HG02642 (cell line): ENCODE measurements around the gene CARD14.
"Not testable (repeated sequence)": the region's sequence is repeated elsewhere in the genome, so short reads cannot be mapped to it uniquely, and the experiment has no call there.

Experiments
- ATAC-seq: cut with Tn5 transposase; IDR thresholded peaks from one replicate; pipeline ENCODE4 v1.9.1; 2021; ENCODE audit warnings: mild to moderate bottlenecking; ENCODE audit not compliant: unreplicated experiment, poor library complexity

CARD14 gene

DNA sequence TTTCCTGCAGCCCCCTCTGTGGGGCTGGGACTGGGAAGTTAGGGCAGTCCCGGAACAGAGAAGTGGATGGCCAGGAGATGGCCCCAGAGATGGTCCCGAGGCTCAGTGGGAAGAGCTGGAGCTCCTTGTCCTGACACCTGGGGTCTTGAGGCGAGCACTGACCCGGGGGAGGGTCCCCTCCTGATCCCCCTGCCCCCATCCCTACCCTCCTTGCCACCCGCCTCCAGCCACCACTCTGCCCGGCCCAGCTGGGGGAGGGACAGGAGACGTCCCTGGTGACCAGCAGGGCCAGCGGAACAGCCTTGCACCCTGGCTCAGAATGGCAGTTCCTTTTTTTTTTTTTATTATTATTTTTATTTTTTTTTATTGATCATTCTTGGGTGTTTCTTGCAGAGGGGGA lies 76.9 kb downstream of the CARD14 start:
- no peak for ATAC-seq

GRCh38 chr17:80247561-80247960 lies 77.7 kb downstream of the CARD14 start:
- no peak for ATAC-seq

GRCh38 chr17:80248001-80248893 lies 78.4 kb downstream of the CARD14 start:
- no peak for ATAC-seq

DNA sequence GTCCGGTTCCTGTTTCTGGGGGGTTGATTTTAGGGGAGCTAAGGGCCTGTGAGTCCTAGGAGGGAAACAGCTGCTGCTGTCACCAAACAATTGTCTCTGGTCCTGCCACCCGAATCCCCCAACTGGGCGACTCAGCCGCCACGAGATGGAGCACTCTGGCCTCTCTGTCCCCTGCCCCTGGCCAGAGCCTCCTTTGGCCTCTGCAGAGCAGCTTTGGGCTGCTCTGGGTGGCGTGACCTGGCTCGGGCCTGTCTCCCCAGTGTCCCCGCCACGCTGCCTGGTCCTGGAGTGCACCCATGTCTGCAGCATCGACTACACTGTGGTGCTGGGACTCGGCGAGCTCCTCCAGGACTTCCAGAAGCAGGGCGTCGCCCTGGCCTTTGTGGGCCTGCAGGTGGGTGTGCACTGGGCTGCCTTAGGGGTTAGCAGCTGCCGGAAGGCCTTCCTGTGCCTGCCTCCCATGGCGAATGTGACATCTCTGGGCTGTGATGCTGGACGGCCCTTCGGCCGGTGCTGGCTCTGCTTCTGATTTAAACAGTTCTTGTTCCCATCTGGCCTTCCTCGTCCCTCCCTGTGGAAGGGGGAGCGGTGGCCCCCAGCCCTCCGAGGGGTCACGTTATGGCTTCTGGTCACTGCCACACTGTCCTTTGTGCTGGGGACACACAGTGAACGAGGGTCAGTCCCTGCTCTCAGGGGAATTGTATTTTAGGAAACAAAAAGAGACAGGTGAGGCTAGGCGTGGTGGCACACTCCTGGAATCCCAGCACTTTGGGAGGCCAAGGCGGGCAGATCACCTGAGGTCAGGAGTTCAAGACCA lies 79.3 kb downstream of the CARD14 start:
- ATAC-seq, result no peak

- ATAC-seq, result no peak
These were observed 82.1 kb downstream of the CARD14 start for GRCh38 chr17:80251966-80252365.

DNA sequence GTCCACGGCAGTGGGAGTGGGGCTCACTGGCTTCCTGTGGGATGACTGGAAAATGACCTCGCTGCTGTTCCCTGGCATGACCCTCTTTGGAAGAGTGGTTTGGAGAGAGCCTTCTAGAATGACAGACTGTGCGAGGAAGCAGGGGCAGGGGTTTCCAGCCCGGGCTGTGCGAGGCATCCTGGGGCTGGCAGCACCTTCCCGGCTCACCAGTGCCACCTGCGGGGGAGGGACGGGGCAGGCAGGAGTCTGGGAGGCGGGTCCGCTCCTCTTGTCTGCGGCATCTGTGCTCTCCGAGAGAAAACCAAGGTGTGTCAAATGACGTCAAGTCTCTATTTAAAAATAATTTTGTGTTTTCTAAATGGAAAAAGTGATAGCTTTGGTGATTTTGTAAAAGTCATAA lies 83.0 kb downstream of the CARD14 start:
- ATAC-seq, result no peak

DNA sequence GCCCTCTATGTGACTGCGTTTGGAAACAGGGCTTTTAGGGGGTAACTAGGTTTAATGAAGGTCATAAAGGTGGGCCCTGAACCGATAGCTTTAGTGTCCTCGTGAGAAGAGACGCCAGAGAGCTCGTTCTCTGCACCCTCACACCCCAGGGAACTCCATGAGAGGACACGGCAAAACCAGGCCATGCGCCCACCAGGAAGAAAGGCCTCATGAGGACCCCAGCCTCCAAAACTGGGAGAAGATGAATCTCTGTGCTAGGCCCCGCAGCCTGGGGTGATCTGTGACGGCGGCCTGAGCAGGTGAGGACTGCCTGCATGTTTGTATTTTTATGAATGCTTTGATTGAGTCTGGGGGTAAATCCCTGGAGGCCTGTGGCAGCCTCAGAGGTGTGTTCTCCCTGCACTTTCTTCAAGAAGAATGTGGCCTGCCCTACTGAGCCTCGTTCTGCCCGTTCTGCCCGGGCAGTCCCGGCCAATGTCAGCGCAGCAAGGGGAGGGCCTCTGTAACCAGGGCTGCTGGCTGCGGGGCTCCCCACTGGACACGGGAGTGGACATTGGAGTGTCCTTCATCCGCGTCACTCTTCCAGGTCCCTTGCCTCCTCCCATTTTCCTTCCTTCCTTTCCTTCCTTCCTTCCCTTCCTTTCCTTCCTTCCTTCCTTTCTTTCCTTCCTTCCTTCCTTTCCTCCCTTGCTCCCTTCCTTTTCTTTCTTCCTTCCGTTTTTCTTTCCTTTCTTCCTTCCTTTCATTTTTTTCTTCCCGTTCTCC lies 84.0 kb downstream of the CARD14 start:
- ATAC-seq, result no peak

DNA sequence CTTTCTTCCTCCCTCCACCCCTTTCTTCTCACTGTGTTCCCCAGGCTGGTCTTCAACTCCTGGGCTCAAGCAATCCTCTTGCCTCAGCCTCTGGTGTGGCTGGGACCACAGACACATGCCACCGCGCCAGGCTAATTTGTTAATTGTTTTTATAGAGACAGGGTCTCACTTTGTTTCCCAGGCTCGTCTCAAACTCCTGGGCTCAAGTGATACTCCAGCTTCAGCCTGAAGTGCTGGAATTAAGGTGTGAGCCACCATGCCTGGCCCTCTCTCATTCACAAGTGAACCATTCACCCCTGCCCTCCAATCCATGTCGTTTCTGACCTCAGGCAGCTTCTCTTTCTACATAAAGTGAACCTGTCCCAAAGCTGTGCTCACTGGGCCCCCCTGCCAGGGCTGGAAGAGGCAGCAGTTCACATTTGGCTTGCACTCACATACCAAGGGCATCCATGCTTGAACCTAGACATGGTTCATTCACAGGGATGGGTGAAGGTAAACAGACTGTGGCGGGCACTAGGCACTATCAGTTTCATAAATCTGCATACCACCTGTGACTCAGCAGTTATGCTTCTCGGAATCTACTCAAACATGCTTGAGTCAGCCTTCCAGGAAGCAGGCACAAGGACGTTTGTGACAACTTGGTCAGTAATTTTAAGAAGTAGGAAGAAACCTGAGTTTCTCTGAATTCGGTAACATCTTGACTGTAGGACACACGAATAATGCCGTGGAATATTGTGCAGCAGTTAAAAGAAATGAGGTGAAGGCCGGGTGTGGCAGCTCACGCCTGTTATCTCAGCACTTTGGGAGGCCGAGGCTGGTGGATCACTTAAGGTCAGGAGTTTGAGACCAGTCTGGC lies 84.8 kb downstream of the CARD14 start:
- ATAC-seq, result peak; percentile 49

DNA sequence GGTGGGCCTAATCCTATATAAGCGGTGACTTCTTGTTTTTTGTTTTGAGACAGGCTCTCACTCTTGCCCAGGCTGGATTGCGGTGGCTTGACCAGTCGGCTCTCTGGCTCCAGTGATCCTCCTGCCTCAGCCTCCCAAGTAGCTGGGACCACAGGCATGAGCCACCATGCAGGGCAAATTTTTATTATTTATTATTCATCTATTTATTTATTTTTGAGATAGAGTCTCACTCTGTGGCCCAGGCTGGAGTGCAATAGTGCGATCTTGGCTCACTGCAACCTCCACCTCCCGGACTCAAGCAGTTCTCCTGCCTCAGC lies 86.2 kb downstream of the CARD14 start:
- no peak for ATAC-seq

DNA sequence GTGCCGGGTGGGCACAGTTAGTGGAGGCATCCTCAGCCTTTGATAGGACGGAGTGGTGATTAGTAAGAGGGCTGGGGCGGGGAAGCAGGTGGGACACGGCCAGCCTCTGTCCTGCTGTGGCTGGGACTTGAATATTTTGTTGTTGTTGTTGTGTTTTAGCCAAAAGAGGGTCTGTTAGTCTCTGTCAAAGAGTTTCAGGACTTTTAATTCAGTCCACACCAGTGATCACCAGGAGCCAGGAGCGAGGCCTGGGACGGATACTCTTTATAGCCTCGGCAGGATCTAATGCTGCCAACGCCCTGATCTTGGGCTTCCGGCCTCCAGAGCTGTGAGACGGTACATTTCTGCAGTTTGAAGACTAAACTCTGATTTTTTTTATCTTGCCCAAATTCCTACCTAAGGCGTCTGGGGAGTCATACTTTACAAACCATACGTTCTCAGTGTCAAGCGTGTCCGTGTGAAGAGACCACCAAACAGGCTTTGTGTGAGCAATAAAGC lies 87.9 kb downstream of the CARD14 start:
- no peak for ATAC-seq

- not testable (repeated sequence) for ATAC-seq
These were observed 88.5 kb downstream of the CARD14 start for GRCh38 chr17:80258296-80258695.
